ENCODE data around the gene NCBP2. TPM values are rescaled to one million over a fixed set of nuclear protein-coding genes. Genes with fewer than 3 reads are reported as not detected.

The NCBP2 gene
- total RNA-seq, 6 donors from 2014 or later = 15.7 to 51.7 (median 34.6) TPM

GRCh38 chr3:196920733-196921132 lies 21.6 kb downstream of the NCBP2 start:
- Histone ChIP-seq H3K27ac (no peak overlapping the region), H3K27me3 (no peaks in the 10 kb centered on the region), H3K4me3 (no peak overlapping the region), H3K4me1 (no peaks in the 10 kb centered on the region), H3K36me3 (peaks cover 0 to 35% (median 5%) of the 10 kb centered on the region in 4 donors), H3K9me3 (no peaks in the 10 kb centered on the region)
- DNase-seq (no peak), ATAC-seq (ENCODE audit: low FRiP score in 2 of 2) (peak in 1 of 2 donors; percentile 8)
- WGBS, 2 donors = 56 to 60% methylated on average over 2 of the region's 2 CpGs
- TF ChIP-seq CTCF (IDR thresholded peaks at IDR 0.05) (no peak), POLR2A (IDR thresholded peaks at IDR 0.05) (no peak), EP300 (IDR thresholded peaks at IDR 0.05) (no peak), POLR2AphosphoS5 (IDR thresholded peaks at IDR 0.05) (no peak)

- DNase-seq (no peak), ATAC-seq (ENCODE audit: low FRiP score in 2 of 2) (no peak)
- no peak overlapping the region for H3K27ac ChIP-seq
- H3K4me3 ChIP-seq = no peak overlapping the region
- H3K9me3 ChIP-seq = no peaks in the 10 kb centered on the region
- H3K27me3 ChIP-seq = no peaks in the 10 kb centered on the region
- no peaks in the 10 kb centered on the region for H3K4me1 ChIP-seq
- H3K36me3 ChIP-seq = peaks cover 0 to 42% (median 16%) of the 10 kb centered on the region in 4 donors
- no peak for TF ChIP-seq POLR2A (IDR thresholded peaks at IDR 0.05)
- no peak for TF ChIP-seq EP300 (IDR thresholded peaks at IDR 0.05)
- no peak for TF ChIP-seq CTCF (IDR thresholded peaks at IDR 0.05)
- TF ChIP-seq POLR2AphosphoS5 (IDR thresholded peaks at IDR 0.05) = no peak
- WGBS, 2 donors = 83 to 85% methylated on average over 2 of the region's 2 CpGs
Measured at GRCh38 chr3:196918968-196919367, 23.4 kb downstream of the NCBP2 start.

- no peak for ATAC-seq (ENCODE audit: low FRiP score in 2 of 2)
- no peaks in the 10 kb centered on the region for H3K4me1 ChIP-seq
- H3K4me3 ChIP-seq = no peak overlapping the region
- no peak for TF ChIP-seq POLR2A (IDR thresholded peaks at IDR 0.05)
- no peaks in the 10 kb centered on the region for H3K9me3 ChIP-seq
- DNase-seq = no peak
- peaks cover 0 to 31% (median 12%) of the 10 kb centered on the region in 4 donors for H3K36me3 ChIP-seq
- no peak overlapping the region for H3K27ac ChIP-seq
- H3K27me3 ChIP-seq = no peaks in the 10 kb centered on the region
- WGBS, 2 donors = 98 to 99% methylated on average over 3 of the region's 3 CpGs
Measured at GRCh38 chr3:196916995-196917394, 25.3 kb downstream of the NCBP2 start.

- no peak for ATAC-seq (ENCODE audit: low FRiP score in 2 of 2)
- no peak for DNase-seq
- no peak overlapping the region for H3K4me3 ChIP-seq
- H3K4me1 ChIP-seq = no peaks in the 10 kb centered on the region
- H3K27me3 ChIP-seq = no peaks in the 10 kb centered on the region
- H3K36me3 ChIP-seq = peaks cover 0 to 30% (median 12%) of the 10 kb centered on the region in 4 donors
- no peak for TF ChIP-seq EP300 (IDR thresholded peaks at IDR 0.05)
- no peak for TF ChIP-seq POLR2AphosphoS5 (IDR thresholded peaks at IDR 0.05)
- no peak for TF ChIP-seq CTCF (IDR thresholded peaks at IDR 0.05)
- TF ChIP-seq POLR2A (IDR thresholded peaks at IDR 0.05) = no peak
- 90 to 100% methylated on average over 1 of the region's 1 CpG for WGBS, 2 donors
- H3K27ac ChIP-seq = no peak overlapping the region
- H3K9me3 ChIP-seq = no peaks in the 10 kb centered on the region
Measured at GRCh38 chr3:196916221-196916620, 26.1 kb downstream of the NCBP2 start.

- H3K9me3 ChIP-seq = no peaks in the 10 kb centered on the region
- no peak overlapping the region for H3K27ac ChIP-seq
- ATAC-seq (ENCODE audit: low FRiP score in 2 of 2) = peak in 1 of 2 donors; percentile 37
- no peak for TF ChIP-seq EP300 (IDR thresholded peaks at IDR 0.05)
- TF ChIP-seq POLR2AphosphoS5 (IDR thresholded peaks at IDR 0.05) = no peak
- TF ChIP-seq POLR2A (IDR thresholded peaks at IDR 0.05) = no peak
- no peak for TF ChIP-seq CTCF (IDR thresholded peaks at IDR 0.05)
- peaks cover 0 to 30% (median 12%) of the 10 kb centered on the region in 4 donors for H3K36me3 ChIP-seq
- DNase-seq = peak in 1 of 2 donors; percentile 34
- no peak overlapping the region for H3K4me3 ChIP-seq
- no peaks in the 10 kb centered on the region for H3K27me3 ChIP-seq
- WGBS, 2 donors = 73 to 88% methylated on average over 3 of the region's 3 CpGs
- H3K4me1 ChIP-seq = no peaks in the 10 kb centered on the region
Measured at GRCh38 chr3:196915375-196915774, 27.0 kb downstream of the NCBP2 start.

All from upper lobe of left lung (tissue), 6 donors.